HL-60 (cell line): ENCODE data around the gene HRH3.

Experiments
- DNase-seq, 2 experiments: peaks; one replicate each; pipeline ENCODE4 v3.0.0-alpha.2; 2010 to 2020; ENCODE audit warnings: low read depth in 1 of 2, low spot score in 1 of 2
- H3K27ac ChIP-seq: fragments of 250-450 bp; sonication (Bioruptor Pico); replicated peaks from 2 replicates; pipeline ENCODE4 v1.5.1; 2020; ENCODE audit warnings: mild to moderate bottlenecking, moderate library complexity
- H3K27me3 ChIP-seq: fragments of 250-450 bp; sonication (Bioruptor Pico); 2 replicates; pipeline ENCODE4 v1.5.1; 2021; ENCODE audit warnings: mild to moderate bottlenecking, moderate library complexity; ENCODE audit not compliant: insufficient read depth, poor library complexity, severe bottlenecking
- H3K4me3 ChIP-seq: replicated peaks from 2 replicates; pipeline ENCODE4 v1.5.1; 2011; ENCODE audit warnings: mild to moderate bottlenecking, control low read depth, low read length; ENCODE audit not compliant: insufficient read depth
- CTCF ChIP-seq: IDR thresholded peaks from one replicate; pipeline ENCODE4 v1.5.1; 2011; ENCODE audit warnings: low read length, control low read depth, inconsistent platforms; ENCODE audit not compliant: insufficient read depth
- GABPA ChIP-seq: IDR thresholded peaks from 2 replicates; pipeline ENCODE4 v1.6.1; 2012; ENCODE audit warnings: low read depth
- POLR2AphosphoS5 ChIP-seq: IDR thresholded peaks from 2 replicates; pipeline ENCODE4 v1.6.1; 2012; ENCODE audit warnings: low read depth
- REST ChIP-seq: IDR thresholded peaks from 2 replicates; pipeline ENCODE4 v1.6.1; 2012; ENCODE audit warnings: low read depth; ENCODE audit not compliant: insufficient replicate concordance
- SPI1 ChIP-seq: IDR thresholded peaks from 2 replicates; pipeline ENCODE4 v1.6.1; 2012; ENCODE audit warnings: low read depth, mild to moderate bottlenecking, borderline replicate concordance

Gene HRH3

GRCh38 chr20:62238569-62239277, 18.6 kb upstream of the HRH3 start:
- H3K27ac ChIP-seq, result peak overlapping the region; percentile 50
- no peak for TF ChIP-seq POLR2AphosphoS5
- no peak for TF ChIP-seq REST
- TF ChIP-seq CTCF, result no peak
- no peak for TF ChIP-seq GABPA
- no peak for TF ChIP-seq SPI1
- DNase-seq, result peak in 1 of 2 experiments; percentile 10

GRCh38 chr20:62237801-62238568, 17.9 kb upstream of the HRH3 start, which contains the start of gene OSBPL2:
OSBPL2 (plus strand) TSS chr20:62238521; CDS start chr20:62256185, 17,664 bp downstream.
- Histone ChIP-seq H3K27me3 (no peaks in the 10 kb centered on the region), H3K4me3 (peak within 1 kb of the TSS; percentile 71), H3K27ac (peak within 1 kb of the TSS; percentile 50)
- peak; percentile 93 to 99 for DNase-seq
- no peak for TF ChIP-seq POLR2AphosphoS5
- TF ChIP-seq REST, result no peak
- no peak for TF ChIP-seq GABPA
- peak; percentile 33; the same call in 1 of the 2 replicates for TF ChIP-seq SPI1
- TF ChIP-seq CTCF, result no peak

More at GRCh38 chr20:62238569-62239277, 18.6 kb upstream of the HRH3 start:
- peak overlapping the region; percentile 71 for H3K4me3 ChIP-seq
- no peaks in the 10 kb centered on the region for H3K27me3 ChIP-seq

GRCh38 chr20:62237514-62237800, 17.4 kb upstream of the HRH3 start:
- no peak for DNase-seq
- no peak overlapping the region for H3K27ac ChIP-seq
- TF ChIP-seq GABPA (no peak), REST (no peak), SPI1 (no peak), POLR2AphosphoS5 (no peak), CTCF (no peak)
- H3K27me3 ChIP-seq, result no peaks in the 10 kb centered on the region
- no peak overlapping the region; the same call in 1 of the 2 replicates for H3K4me3 ChIP-seq
